Measurements from ENCODE around the gene CPEB3. TPM values are rescaled to one million over a fixed set of nuclear protein-coding genes. Genes with fewer than 3 reads are reported as not detected.

Gene CPEB3
- total and polyA plus RNA-seq, 2 donors (not counting 3 experiments of a cell fraction or from before 2014, with no cell fraction given) = 0.80 to 2.2 TPM

DNA sequence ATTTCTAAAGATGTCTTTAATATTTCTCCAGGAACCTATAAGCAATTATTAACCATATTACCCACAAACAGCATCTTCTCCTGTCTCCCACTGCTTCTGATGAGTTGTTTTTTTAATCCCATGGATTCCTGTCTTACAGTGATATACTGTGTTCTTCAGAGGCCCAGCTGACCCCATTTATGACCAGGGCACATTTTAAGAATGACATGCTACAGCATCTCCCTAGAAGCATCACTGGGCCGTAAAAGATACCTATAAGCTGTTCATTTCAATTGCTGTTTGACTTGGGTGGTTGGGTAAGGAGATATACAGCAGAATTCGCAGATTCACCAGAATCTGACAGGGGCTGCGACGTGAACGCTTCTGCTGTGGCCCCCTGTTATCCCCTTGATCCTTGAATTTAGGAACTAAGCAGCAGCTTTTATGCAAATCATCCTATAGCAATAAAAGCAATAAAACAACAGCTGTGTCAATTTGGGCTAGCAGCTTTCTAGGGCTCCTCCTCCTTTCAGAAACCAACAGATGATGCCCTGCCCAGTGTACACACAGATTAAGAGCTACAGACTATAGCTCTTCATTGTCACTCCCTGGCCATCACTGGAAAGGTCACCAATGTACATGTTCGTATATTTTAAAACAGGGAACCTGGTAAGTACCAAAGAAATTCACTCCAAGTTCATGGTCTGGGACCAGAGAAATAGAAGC is 86.8 kb downstream of the CPEB3 start:
- ChIA-PET CTCF (interaction anchor here (0.9 to 1.1 kb wide), 3 partner anchors 15 to 19 kb away, joined by 3 read pairs; no protein-coding TSS in a partner anchor), POLR2A (no interaction called here)
- BruUV-seq (replicated peaks) = no TSS peak
- TF ChIP-seq JUN (IDR thresholded peaks at IDR 0.05; ENCODE audit: borderline replicate concordance, insufficient read depth, insufficient read length, low read depth) = no peak
- TF ChIP-seq GATA2 (IDR thresholded peaks at IDR 0.05; ENCODE audit: insufficient read depth, insufficient read length, low read depth, low read length) = no peak
- no peak for TF ChIP-seq FOS (IDR thresholded peaks at IDR 0.05; ENCODE audit: borderline replicate concordance, insufficient read depth, low read length)
- TF ChIP-seq MYC (IDR thresholded peaks at IDR 0.05; ENCODE audit: low read depth, low read length) = no peak
- TF ChIP-seq, protein P1, sequence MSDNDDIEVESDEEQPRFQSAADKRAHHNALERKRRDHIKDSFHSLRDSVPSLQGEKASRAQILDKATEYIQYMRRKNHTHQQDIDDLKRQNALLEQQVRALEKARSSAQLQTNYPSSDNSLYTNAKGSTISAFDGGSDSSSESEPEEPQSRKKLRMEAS (IDR thresholded peaks at IDR 0.05; ENCODE audit: insufficient read depth, insufficient read length) = no peak
- no peak for TF ChIP-seq EZH2 (IDR thresholded peaks at IDR 0.05; ENCODE audit: borderline replicate concordance, low read depth, low read length, severe bottlenecking)
- no peak for TF ChIP-seq POLR2A (IDR thresholded peaks at IDR 0.05; ENCODE audit: low read depth, low read length)
- no peak for TF ChIP-seq POLR2AphosphoS5 (IDR thresholded peaks at IDR 0.05; ENCODE audit: insufficient read depth, low read depth, low read length)
- TF ChIP-seq CTCF (IDR thresholded peaks at IDR 0.05; ENCODE audit: extremely low read depth in 1 of 2, insufficient read depth in 1 of 2, low read depth in 1 of 2, low read length in 2 of 2) = no peak
- intact Hi-C loops (cut with micrococcal nuclease) (loop anchor here (5.0 kb wide), 1 partner anchor 117 kb away; no protein-coding TSS in a partner anchor), dilution Hi-C loops (cut with MboI; ENCODE audit: extremely low pct_ligation_motif_present, low sequenced_read_pairs) (no loop called here)
- H3K9ac ChIP-seq (replicated peaks; ENCODE audit: extremely low read depth, insufficient read depth, low read length) = no peak overlapping the region
- DNase-seq (ENCODE audit: low read depth, low spot score) = no peak
- no peaks in the 10 kb centered on the region for H3K79me2 ChIP-seq (ENCODE audit: control insufficient read depth, insufficient read depth, low read length)
- H4K20me1 ChIP-seq (replicated peaks; ENCODE audit: control insufficient read depth, extremely low read depth, insufficient read depth, low read length) = no peaks in the 10 kb centered on the region
- no peak overlapping the region for H3K27ac ChIP-seq (ENCODE audit: insufficient read depth, low read depth, low read length)
- H3K36me3 ChIP-seq (ENCODE audit: control insufficient read depth in 2 of 2, extremely low read depth in 1 of 2, insufficient read depth in 2 of 2, low read length in 2 of 2) = no peaks in the 10 kb centered on the region
- no peaks in the 10 kb centered on the region for H3K27me3 ChIP-seq (ENCODE audit: control insufficient read depth in 2 of 2, insufficient read depth in 2 of 2, low read length in 2 of 2)
- FAIRE-seq = no peak
- H3K4me1 ChIP-seq (ENCODE audit: control insufficient read depth, extremely low read depth, insufficient read depth, low read length) = peaks cover 5% of the 10 kb centered on the region
- no peak overlapping the region for H3K4me3 ChIP-seq (replicated peaks in 1 of 3; ENCODE audit: insufficient read depth in 1 of 3, low read depth in 1 of 3, low read length in 3 of 3)
- H3K9me1 ChIP-seq (replicated peaks; ENCODE audit: control insufficient read depth, extremely low read depth, insufficient read depth, low read length) = no peaks in the 10 kb centered on the region
- no peak overlapping the region for H2AFZ ChIP-seq (ENCODE audit: low read depth, low read length)
- H3K4me2 ChIP-seq (ENCODE audit: insufficient read depth, low read length) = no peak overlapping the region
- no peaks in the 10 kb centered on the region for H3K9me3 ChIP-seq (replicated peaks; ENCODE audit: control insufficient read depth, insufficient read depth, low read length)

Data from endothelial cell of umbilical vein (primary cell).